ENCODE results near the gene CDC42BPB. TPM values are rescaled to one million over a fixed set of nuclear protein-coding genes. Genes with fewer than 3 reads are reported as not detected.

The CDC42BPB gene
- total RNA-seq, 4 donors from 2014 or later: 80.6 to 157 (median 118) TPM

GRCh38 chr14:103100281-103101121 is 43.2 kb upstream of the CDC42BPB start:
- no peak for TF ChIP-seq CTCF (IDR thresholded peaks at IDR 0.05)
- no peak for TF ChIP-seq POLR2A (IDR thresholded peaks at IDR 0.05)
- Histone ChIP-seq H3K27ac (no peak overlapping the region), H3K36me3 (no peaks in the 10 kb centered on the region), H3K9me3 (no peaks in the 10 kb centered on the region), H3K27me3 (peaks cover 17 to 26% of the 10 kb centered on the region in 2 donors), H3K4me3 (no peak overlapping the region), H3K4me1 (peaks cover 0 to 3% of the 10 kb centered on the region in 2 donors)
- intact Hi-C loops (cut with DNase I; ENCODE audit: low total_unique reads): loop anchor here (10.0 kb wide), 1 partner anchor 84 kb away; no protein-coding TSS in a partner anchor
- no peak for DNase-seq

- no peak for DNase-seq
- Histone ChIP-seq H3K4me3 (no peak overlapping the region), H3K36me3 (no peaks in the 10 kb centered on the region), H3K27ac (no peak overlapping the region), H3K27me3 (peaks cover 17 to 26% of the 10 kb centered on the region in 2 donors), H3K4me1 (peaks cover 0 to 3% of the 10 kb centered on the region in 2 donors), H3K9me3 (no peaks in the 10 kb centered on the region)
- intact Hi-C loops (cut with DNase I; ENCODE audit: low total_unique reads): loop anchor here (10.0 kb wide), 1 partner anchor 85 kb away; no protein-coding TSS in a partner anchor
- TF ChIP-seq CTCF (IDR thresholded peaks at IDR 0.05): no peak
- TF ChIP-seq POLR2A (IDR thresholded peaks at IDR 0.05): no peak
Measured at GRCh38 chr14:103099733-103100280, 42.5 kb upstream of the CDC42BPB start.

- TF ChIP-seq POLR2A (IDR thresholded peaks at IDR 0.05): no peak
- TF ChIP-seq CTCF (IDR thresholded peaks at IDR 0.05): no peak
- no peak overlapping the region for H3K27ac ChIP-seq
Measured at GRCh38 chr14:103099081-103099732, 41.9 kb upstream of the CDC42BPB start.

GRCh38 chr14:103097994-103098957 is 40.9 kb upstream of the CDC42BPB start:
- TF ChIP-seq POLR2A (IDR thresholded peaks at IDR 0.05) (no peak), CTCF (IDR thresholded peaks at IDR 0.05) (no peak)
- no peaks in the 10 kb centered on the region for H3K9me3 ChIP-seq
- peaks cover 0 to 3% of the 10 kb centered on the region in 2 donors for H3K4me1 ChIP-seq
- no peak for DNase-seq
- H3K4me3 ChIP-seq: no peak overlapping the region
- no peaks in the 10 kb centered on the region for H3K36me3 ChIP-seq
- H3K27ac ChIP-seq: no peak overlapping the region
- intact Hi-C loops (cut with DNase I; ENCODE audit: low total_unique reads): no loop called here
- H3K27me3 ChIP-seq: peaks cover 8 to 14% of the 10 kb centered on the region in 2 donors

More at GRCh38 chr14:103099081-103099732, 41.9 kb upstream of the CDC42BPB start:
- no peak for DNase-seq
- H3K9me3 ChIP-seq: no peaks in the 10 kb centered on the region
- intact Hi-C loops (cut with DNase I; ENCODE audit: low total_unique reads): no loop called here
- no peaks in the 10 kb centered on the region for H3K36me3 ChIP-seq
- no peak overlapping the region for H3K4me3 ChIP-seq
- H3K27me3 ChIP-seq: peaks cover 12 to 20% of the 10 kb centered on the region in 2 donors
- H3K4me1 ChIP-seq: peaks cover 0 to 3% of the 10 kb centered on the region in 2 donors
